ENCODE results near the gene CLDND2. TPM values are rescaled to one million over a fixed set of nuclear protein-coding genes. Genes with fewer than 3 reads are reported as not detected.
"Not testable (repeated sequence)": the region's sequence is repeated elsewhere in the genome, so short reads cannot be mapped to it uniquely, and the experiment has no call there.

CLDND2 gene, protein sequence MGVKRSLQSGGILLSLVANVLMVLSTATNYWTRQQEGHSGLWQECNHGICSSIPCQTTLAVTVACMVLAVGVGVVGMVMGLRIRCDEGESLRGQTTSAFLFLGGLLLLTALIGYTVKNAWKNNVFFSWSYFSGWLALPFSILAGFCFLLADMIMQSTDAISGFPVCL
- total RNA-seq (ENCODE audit: low replicate concordance) = not detected in 2 replicates

DNA sequence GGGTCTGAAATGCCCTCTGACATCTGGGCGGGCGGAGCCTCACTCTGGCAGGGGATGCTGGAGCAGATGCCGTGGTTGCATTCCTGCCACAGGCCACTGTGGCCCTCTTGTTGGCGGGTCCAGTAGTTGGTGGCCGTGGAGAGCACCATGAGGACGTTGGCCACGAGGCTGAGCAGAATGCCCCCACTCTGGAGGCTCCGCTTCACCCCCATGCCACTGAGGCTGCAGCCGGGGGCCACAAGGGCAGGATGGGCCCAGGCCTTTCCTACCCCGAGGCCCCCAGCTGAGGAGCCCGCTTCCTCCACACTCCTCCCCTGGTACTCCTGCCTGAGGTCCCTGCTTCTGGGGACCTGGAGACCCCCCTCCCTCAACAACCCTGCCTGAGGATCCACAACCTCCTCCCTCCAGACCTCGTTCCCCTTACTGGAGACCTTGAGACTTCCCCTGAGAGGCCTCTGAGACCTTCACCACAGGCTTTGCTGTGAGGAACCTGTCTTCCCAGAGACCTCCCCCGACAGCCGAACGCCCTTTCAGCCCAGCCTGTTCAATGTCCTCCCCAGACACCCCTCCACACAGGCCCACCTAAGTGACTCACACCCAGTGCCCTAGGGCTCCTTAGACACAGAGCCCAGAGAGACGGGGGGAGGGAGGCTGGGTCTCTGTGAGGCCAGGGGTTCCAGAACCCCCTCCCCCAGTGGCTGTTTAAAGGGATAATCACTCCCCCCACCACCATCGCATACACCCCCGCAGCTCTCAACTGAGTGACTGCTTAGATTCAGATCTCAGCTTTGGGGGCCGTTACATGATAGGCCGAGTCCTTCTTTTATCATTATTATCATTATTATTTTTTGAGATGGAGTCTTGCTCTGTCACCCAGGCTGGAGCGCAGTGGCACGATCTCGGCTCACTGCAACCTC lies at the start of gene CLDND2:
Gene CLDND2, minus strand, starts transcription at position 638 of the 917 bp plus-strand sequence. Its CDS starts 426 bp downstream, at position 212.
- no peak for TF ChIP-seq EZH2phosphoT487 (IDR thresholded peaks at IDR 0.05)
- TF ChIP-seq, protein P1, sequence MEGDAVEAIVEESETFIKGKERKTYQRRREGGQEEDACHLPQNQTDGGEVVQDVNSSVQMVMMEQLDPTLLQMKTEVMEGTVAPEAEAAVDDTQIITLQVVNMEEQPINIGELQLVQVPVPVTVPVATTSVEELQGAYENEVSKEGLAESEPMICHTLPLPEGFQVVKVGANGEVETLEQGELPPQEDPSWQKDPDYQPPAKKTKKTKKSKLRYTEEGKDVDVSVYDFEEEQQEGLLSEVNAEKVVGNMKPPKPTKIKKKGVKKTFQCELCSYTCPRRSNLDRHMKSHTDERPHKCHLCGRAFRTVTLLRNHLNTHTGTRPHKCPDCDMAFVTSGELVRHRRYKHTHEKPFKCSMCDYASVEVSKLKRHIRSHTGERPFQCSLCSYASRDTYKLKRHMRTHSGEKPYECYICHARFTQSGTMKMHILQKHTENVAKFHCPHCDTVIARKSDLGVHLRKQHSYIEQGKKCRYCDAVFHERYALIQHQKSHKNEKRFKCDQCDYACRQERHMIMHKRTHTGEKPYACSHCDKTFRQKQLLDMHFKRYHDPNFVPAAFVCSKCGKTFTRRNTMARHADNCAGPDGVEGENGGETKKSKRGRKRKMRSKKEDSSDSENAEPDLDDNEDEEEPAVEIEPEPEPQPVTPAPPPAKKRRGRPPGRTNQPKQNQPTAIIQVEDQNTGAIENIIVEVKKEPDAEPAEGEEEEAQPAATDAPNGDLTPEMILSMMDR (IDR thresholded peaks at IDR 0.05) = no peak
- no peak for TF ChIP-seq EZH2 (IDR thresholded peaks at IDR 0.05)
- no peaks in the 10 kb centered on the region for H3K9me3 Mint-ChIP-seq
- peaks cover 13% of the 10 kb centered on the region for H3K27me3 Mint-ChIP-seq (ENCODE audit: insufficient read depth, low read depth)
- Histone ChIP-seq H3K9me3 (ENCODE audit: low read depth) (no peaks in the 10 kb centered on the region), H3K36me3 (no peaks in the 10 kb centered on the region), H3K4me2 (peak within 1 kb of the TSS; percentile 84), H3K4me1 (peaks cover 7% of the 10 kb centered on the region), H3K9ac (peak within 1 kb of the TSS; percentile 29), H3K27ac (peak within 1 kb of the TSS; percentile 76), H4K20me1 (ENCODE audit: low read depth) (no peaks in the 10 kb centered on the region), H3F3A (ENCODE audit: low read depth) (peaks cover 14% of the 10 kb centered on the region), H3K79me2 (ENCODE audit: low read depth) (no peaks in the 10 kb centered on the region), H3K27me3 (no peaks in the 10 kb centered on the region), H3K4me3 (peak within 1 kb of the TSS; percentile 80), H2AFZ (replicated peaks) (peak within 1 kb of the TSS; percentile 68)
- DNase-seq (ENCODE audit: low spot score) = no peak
- H3K27ac Mint-ChIP-seq = peak within 1 kb of the TSS; percentile 60
- H3K4me3 Mint-ChIP-seq = peak within 1 kb of the TSS; percentile 99
- no peaks in the 10 kb centered on the region for H3K36me3 Mint-ChIP-seq
- peaks cover 20% of the 10 kb centered on the region for H3K4me1 Mint-ChIP-seq

DNA sequence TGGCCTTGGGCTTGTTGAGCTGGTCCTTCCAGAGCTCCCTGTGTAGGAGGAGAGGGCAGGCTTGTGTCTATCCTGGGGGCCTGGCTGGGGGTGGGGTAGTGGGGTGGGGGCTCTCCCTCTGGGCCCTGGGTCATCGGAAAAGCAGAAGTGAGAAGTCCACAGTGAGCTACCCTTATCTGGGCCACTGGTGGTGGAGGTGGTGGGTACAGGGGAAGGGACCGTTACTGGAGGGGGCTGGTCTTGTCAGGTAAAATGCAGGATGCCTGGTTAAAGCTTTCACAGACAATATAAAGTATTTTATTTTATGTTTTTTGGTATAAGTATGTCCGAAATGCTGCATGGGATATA lies 49.0 kb upstream of the CLDND2 start:
- TF ChIP-seq EZH2 (IDR thresholded peaks at IDR 0.05) (no peak), EZH2phosphoT487 (IDR thresholded peaks at IDR 0.05) (no peak)
- Histone ChIP-seq H3K9ac (no peak overlapping the region), H3K27me3 (peaks cover 20% of the 10 kb centered on the region), H3K36me3 (no peaks in the 10 kb centered on the region), H3K4me3 (no peak overlapping the region), H3K27ac (no peak overlapping the region), H3K79me2 (ENCODE audit: low read depth) (no peaks in the 10 kb centered on the region), H3F3A (ENCODE audit: low read depth) (no peaks in the 10 kb centered on the region), H3K9me3 (ENCODE audit: low read depth) (no peaks in the 10 kb centered on the region), H2AFZ (replicated peaks) (no peak overlapping the region), H4K20me1 (ENCODE audit: low read depth) (no peaks in the 10 kb centered on the region), H3K4me2 (no peak overlapping the region), H3K4me1 (peaks cover 5% of the 10 kb centered on the region)
- Mint-ChIP-seq H3K27me3 (ENCODE audit: insufficient read depth, low read depth) (peaks cover 6% of the 10 kb centered on the region), H3K27ac (no peak overlapping the region), H3K9me3 (no peaks in the 10 kb centered on the region), H3K4me1 (no peaks in the 10 kb centered on the region), H3K4me3 (no peak overlapping the region), H3K36me3 (no peaks in the 10 kb centered on the region)
- DNase-seq (ENCODE audit: low spot score) = no peak

DNA sequence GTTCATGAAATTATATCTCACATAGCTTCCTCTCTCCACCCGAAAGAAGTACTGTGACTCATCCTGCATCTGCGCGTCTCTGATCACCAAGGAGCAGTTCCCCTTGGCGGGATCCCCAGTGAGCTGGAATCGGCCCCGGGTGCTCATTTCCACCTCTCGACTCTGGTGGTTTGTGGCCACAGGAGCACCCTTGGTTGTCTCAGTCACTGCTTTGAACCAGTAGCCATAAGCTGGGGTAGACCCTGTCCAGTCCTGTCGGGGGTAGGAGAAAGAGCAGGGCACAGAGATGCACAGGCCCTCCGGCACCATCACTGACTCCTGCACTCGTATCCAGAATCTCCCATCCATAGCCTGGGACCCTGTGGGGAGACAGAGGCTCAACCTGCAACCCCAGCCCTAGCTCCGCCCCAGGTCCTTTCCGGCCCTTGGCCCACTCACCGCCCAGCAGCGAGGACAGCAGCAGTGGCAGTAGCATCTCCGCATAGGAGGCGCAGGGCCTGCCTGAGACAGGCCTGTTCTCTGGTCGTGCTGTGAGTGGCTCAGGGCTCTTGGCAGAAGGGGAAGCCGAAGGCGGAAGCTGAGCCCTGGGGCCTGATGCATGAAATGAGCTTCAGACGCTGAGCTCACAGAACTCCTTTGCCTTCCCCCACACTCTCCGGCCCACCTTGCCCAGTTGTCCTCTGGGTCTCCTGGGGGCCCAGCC lies 48.5 kb upstream of the CLDND2 start, which contains the start of gene SIGLEC10:
Gene SIGLEC10, minus strand, starts transcription at position 536 of the 703 bp plus-strand sequence. Its CDS starts 61 bp downstream, at position 475.
- no peak within 1 kb of the TSS for H3K4me3 Mint-ChIP-seq
- no peak within 1 kb of the TSS for H3K27ac Mint-ChIP-seq
- H3K9me3 ChIP-seq (ENCODE audit: low read depth) = no peaks in the 10 kb centered on the region
- no peaks in the 10 kb centered on the region for H3K4me1 Mint-ChIP-seq
- no peaks in the 10 kb centered on the region for H3K36me3 Mint-ChIP-seq
- no peaks in the 10 kb centered on the region for H4K20me1 ChIP-seq (ENCODE audit: low read depth)
- no peak within 1 kb of the TSS for H3K9ac ChIP-seq
- no peaks in the 10 kb centered on the region for H3F3A ChIP-seq (ENCODE audit: low read depth)
- no peak for DNase-seq (ENCODE audit: low spot score)
- H3K27me3 Mint-ChIP-seq (ENCODE audit: insufficient read depth, low read depth) = peaks cover 6% of the 10 kb centered on the region
- H2AFZ ChIP-seq (replicated peaks) = no peak within 1 kb of the TSS
- no peaks in the 10 kb centered on the region for H3K9me3 Mint-ChIP-seq
- H3K4me2 ChIP-seq = no peak within 1 kb of the TSS
- H3K27me3 ChIP-seq = peaks cover 20% of the 10 kb centered on the region
- H3K79me2 ChIP-seq (ENCODE audit: low read depth) = no peaks in the 10 kb centered on the region
- H3K4me3 ChIP-seq = no peak within 1 kb of the TSS
- H3K27ac ChIP-seq = no peak within 1 kb of the TSS
- H3K4me1 ChIP-seq = peaks cover 5% of the 10 kb centered on the region
- no peaks in the 10 kb centered on the region for H3K36me3 ChIP-seq
- TF ChIP-seq, protein P1 (IDR thresholded peaks at IDR 0.05) = no peak
- TF ChIP-seq EZH2phosphoT487 (IDR thresholded peaks at IDR 0.05) = no peak
- TF ChIP-seq EZH2 (IDR thresholded peaks at IDR 0.05) = no peak

DNA sequence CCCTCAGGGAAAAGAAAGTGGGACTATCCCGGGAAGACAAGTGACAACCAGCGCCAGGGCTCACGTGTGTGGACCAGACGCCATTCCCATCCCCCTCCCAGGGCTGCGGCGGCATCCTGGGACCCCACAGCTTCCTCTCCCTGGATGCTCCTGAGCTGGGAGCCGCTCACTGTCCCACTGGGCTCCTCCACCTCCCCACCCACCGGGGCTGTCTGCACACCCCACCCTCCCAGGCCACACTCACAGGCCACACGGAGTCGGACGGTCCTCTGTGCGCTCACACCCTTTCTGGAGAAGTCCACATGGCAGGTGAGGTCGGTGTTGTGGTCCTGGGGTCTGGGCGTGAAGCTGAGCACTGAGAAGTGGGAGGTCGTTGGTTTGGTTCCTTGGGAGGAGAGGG lies 47.6 kb upstream of the CLDND2 start:
- not testable (repeated sequence) for H3K27ac ChIP-seq; H3K36me3 Mint-ChIP-seq; H3K9me3 Mint-ChIP-seq; H3K4me1 Mint-ChIP-seq; H3K36me3 ChIP-seq; H3K9me3 ChIP-seq (ENCODE audit: low read depth); DNase-seq (ENCODE audit: low spot score); H3K4me3 ChIP-seq; H3K27ac Mint-ChIP-seq; H3K9ac ChIP-seq; H2AFZ ChIP-seq (replicated peaks); H3K79me2 ChIP-seq (ENCODE audit: low read depth); H3K27me3 Mint-ChIP-seq (ENCODE audit: insufficient read depth, low read depth); H3K4me2 ChIP-seq; H3K4me1 ChIP-seq; H3F3A ChIP-seq (ENCODE audit: low read depth); H4K20me1 ChIP-seq (ENCODE audit: low read depth); H3K4me3 Mint-ChIP-seq
- H3K27me3 ChIP-seq = peaks cover 17% of the 10 kb centered on the region

All from neural progenitor cell (in vitro differentiated cells).